ENCODE data around the gene SHFL. TPM values are rescaled to one million over a fixed set of nuclear protein-coding genes. Genes with fewer than 3 reads are reported as not detected.

SHFL gene
- total RNA-seq, 1 experiment from 2014 or later, result 17.4 TPM

DNA sequence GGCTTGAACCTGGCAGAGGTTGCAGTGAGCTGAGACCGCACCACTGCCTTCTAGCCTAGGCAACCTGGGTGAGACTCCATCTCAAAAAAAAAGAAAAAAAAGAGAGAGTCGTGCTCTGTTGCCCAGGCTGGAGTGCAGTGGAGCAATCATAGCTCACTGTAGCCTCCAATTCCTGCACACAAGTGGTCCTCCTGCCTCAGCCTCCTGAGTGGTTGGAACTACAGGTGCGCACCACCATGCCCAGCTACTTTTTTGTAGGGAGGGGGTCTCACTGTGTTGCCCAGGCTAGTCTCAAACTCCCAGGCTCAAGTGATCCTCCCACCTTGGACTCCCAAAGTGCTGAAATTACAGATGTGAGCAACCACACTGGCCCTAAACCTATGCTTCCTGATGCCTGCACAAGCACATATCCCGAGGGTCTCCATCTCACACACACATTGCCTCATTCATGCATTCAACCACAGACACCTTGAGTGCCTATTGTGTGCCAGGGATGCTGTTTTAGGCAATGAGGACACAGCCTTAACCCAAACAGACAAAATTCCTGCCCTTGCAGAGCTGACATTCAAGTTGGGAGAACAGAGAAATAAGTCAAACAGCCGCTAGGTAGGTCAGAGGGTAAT is 14.2 kb downstream of the SHFL start:
- no TSS peak for BruUV-seq (replicated peaks)
- ATAC-seq (no peak), DNase-seq (ENCODE audit: low read depth, low spot score) (no peak)
- Histone ChIP-seq H3K36me3 (ENCODE audit: control insufficient read depth, insufficient read depth, low read length) (no peaks in the 10 kb centered on the region), H3K27ac (ENCODE audit: low read length) (no peak overlapping the region), H3K4me3 (ENCODE audit: low read depth in 2 of 2, low read length in 2 of 2) (no peak overlapping the region), H3K9me3 (ENCODE audit: control insufficient read depth, insufficient read depth, low read depth, low read length) (no peaks in the 10 kb centered on the region), H3K27me3 (ENCODE audit: control insufficient read depth, insufficient read depth, low read length) (no peaks in the 10 kb centered on the region), H3K4me1 (ENCODE audit: control insufficient read depth, insufficient read depth, low read length) (no peaks in the 10 kb centered on the region)
- ChIA-PET POLR2A (interaction anchor here (0.5 to 0.6 kb wide), 2 partner anchors 8 to 9 kb away, joined by 4 to 7 read pairs; no protein-coding TSS in a partner anchor), CTCF (interaction anchor here (0.7 kb wide), 1 partner anchor 22 kb away, joined by 10 read pairs; no protein-coding TSS in a partner anchor)
- intact Hi-C loops (cut with micrococcal nuclease; ENCODE audit: unreplicated experiment), result no loop called here
- in situ Hi-C loops (cut with HindIII; ENCODE audit: low pct_unique_long_range_greater_than_20kb, low sequenced_read_pairs), result no loop called here
- TF ChIP-seq, protein P1, sequence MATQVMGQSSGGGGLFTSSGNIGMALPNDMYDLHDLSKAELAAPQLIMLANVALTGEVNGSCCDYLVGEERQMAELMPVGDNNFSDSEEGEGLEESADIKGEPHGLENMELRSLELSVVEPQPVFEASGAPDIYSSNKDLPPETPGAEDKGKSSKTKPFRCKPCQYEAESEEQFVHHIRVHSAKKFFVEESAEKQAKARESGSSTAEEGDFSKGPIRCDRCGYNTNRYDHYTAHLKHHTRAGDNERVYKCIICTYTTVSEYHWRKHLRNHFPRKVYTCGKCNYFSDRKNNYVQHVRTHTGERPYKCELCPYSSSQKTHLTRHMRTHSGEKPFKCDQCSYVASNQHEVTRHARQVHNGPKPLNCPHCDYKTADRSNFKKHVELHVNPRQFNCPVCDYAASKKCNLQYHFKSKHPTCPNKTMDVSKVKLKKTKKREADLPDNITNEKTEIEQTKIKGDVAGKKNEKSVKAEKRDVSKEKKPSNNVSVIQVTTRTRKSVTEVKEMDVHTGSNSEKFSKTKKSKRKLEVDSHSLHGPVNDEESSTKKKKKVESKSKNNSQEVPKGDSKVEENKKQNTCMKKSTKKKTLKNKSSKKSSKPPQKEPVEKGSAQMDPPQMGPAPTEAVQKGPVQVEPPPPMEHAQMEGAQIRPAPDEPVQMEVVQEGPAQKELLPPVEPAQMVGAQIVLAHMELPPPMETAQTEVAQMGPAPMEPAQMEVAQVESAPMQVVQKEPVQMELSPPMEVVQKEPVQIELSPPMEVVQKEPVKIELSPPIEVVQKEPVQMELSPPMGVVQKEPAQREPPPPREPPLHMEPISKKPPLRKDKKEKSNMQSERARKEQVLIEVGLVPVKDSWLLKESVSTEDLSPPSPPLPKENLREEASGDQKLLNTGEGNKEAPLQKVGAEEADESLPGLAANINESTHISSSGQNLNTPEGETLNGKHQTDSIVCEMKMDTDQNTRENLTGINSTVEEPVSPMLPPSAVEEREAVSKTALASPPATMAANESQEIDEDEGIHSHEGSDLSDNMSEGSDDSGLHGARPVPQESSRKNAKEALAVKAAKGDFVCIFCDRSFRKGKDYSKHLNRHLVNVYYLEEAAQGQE (IDR thresholded peaks at IDR 0.05; ENCODE audit: insufficient read depth in 1 of 2, low read depth in 2 of 2, low read length in 1 of 2), result no peak
- no peak for TF ChIP-seq POLR2AphosphoS5 (IDR thresholded peaks at IDR 0.05; ENCODE audit: low read depth, low read length)
- TF ChIP-seq, protein P2, sequence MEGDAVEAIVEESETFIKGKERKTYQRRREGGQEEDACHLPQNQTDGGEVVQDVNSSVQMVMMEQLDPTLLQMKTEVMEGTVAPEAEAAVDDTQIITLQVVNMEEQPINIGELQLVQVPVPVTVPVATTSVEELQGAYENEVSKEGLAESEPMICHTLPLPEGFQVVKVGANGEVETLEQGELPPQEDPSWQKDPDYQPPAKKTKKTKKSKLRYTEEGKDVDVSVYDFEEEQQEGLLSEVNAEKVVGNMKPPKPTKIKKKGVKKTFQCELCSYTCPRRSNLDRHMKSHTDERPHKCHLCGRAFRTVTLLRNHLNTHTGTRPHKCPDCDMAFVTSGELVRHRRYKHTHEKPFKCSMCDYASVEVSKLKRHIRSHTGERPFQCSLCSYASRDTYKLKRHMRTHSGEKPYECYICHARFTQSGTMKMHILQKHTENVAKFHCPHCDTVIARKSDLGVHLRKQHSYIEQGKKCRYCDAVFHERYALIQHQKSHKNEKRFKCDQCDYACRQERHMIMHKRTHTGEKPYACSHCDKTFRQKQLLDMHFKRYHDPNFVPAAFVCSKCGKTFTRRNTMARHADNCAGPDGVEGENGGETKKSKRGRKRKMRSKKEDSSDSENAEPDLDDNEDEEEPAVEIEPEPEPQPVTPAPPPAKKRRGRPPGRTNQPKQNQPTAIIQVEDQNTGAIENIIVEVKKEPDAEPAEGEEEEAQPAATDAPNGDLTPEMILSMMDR (IDR thresholded peaks at IDR 0.05), result no peak
- TF ChIP-seq TCF7L2 (IDR thresholded peaks at IDR 0.05; ENCODE audit: low read depth, low read length), result no peak
- TF ChIP-seq SIN3A (IDR thresholded peaks at IDR 0.05; ENCODE audit: borderline replicate concordance, insufficient read depth, low read depth, low read length), result no peak

DNA sequence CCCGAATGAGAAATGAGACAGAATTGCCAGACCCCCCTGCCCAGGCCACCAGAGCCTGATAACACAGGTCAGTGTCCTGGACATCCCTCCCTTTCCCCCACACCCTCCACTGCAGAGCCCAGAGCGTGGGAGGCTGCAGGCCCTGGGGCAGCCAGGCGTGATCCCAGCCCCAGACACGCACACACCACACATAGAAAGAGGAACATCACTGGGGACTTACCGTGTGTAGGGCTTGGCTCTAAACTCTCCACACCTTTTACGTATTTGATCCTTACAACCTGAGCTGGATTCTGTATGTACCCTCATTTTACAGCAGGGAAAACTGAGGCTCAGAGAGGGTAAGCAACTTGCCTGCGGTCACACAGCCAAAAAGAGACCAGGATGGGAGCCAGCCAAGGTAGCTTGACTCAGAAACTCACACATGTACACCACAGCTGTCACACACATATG is 16.7 kb downstream of the SHFL start:
- ATAC-seq (no peak), DNase-seq (ENCODE audit: low read depth, low spot score) (no peak)
- intact Hi-C loops (cut with micrococcal nuclease; ENCODE audit: unreplicated experiment) (no loop called here), in situ Hi-C loops (cut with HindIII; ENCODE audit: low pct_unique_long_range_greater_than_20kb, low sequenced_read_pairs) (no loop called here)
- no TSS peak for BruUV-seq (replicated peaks)
- no peak overlapping the region for H3K4me3 ChIP-seq (ENCODE audit: low read depth in 2 of 2, low read length in 2 of 2)
- ChIA-PET POLR2A (no interaction called here), CTCF (no interaction called here)
- TF ChIP-seq POLR2AphosphoS5 (IDR thresholded peaks at IDR 0.05; ENCODE audit: low read depth, low read length) (no peak), TCF7L2 (IDR thresholded peaks at IDR 0.05; ENCODE audit: low read depth, low read length) (no peak)
- peaks cover 8% of the 10 kb centered on the region for H3K36me3 ChIP-seq (ENCODE audit: control insufficient read depth, insufficient read depth, low read length)
- H3K4me1 ChIP-seq (ENCODE audit: control insufficient read depth, insufficient read depth, low read length), result no peaks in the 10 kb centered on the region
- H3K27ac ChIP-seq (ENCODE audit: low read length), result no peak overlapping the region
- no peaks in the 10 kb centered on the region for H3K27me3 ChIP-seq (ENCODE audit: control insufficient read depth, insufficient read depth, low read length)
- no peaks in the 10 kb centered on the region for H3K9me3 ChIP-seq (ENCODE audit: control insufficient read depth, insufficient read depth, low read depth, low read length)

DNA sequence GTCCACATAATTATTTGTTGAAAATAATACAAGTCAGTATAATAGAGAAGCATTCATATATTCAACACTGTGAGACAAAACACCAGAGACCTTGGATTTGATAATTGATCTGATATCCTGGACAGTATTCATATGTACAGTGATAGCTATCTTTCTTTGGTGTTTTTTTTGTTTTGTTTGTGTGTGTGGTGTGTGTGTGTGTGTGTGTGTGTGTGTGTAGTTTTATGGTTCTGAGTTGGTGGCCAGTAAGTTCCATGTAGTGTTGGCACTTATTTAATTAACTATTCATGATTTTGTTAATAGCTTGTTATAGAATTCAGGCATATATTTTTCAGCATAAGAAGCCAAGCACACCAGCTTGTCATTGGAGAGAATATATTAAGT is 18.0 kb downstream of the SHFL start:
- no peak overlapping the region for H3K27ac ChIP-seq (ENCODE audit: low read length)
- POLR2A ChIA-PET, result no interaction called here
- peaks cover 9% of the 10 kb centered on the region for H3K36me3 ChIP-seq (ENCODE audit: control insufficient read depth, insufficient read depth, low read length)
- no peaks in the 10 kb centered on the region for H3K4me1 ChIP-seq (ENCODE audit: control insufficient read depth, insufficient read depth, low read length)
- in situ Hi-C loops (cut with HindIII; ENCODE audit: low pct_unique_long_range_greater_than_20kb, low sequenced_read_pairs), result no loop called here
- CTCF ChIA-PET, result no interaction called here
- H3K4me3 ChIP-seq (ENCODE audit: low read depth in 2 of 2, low read length in 2 of 2), result no peak overlapping the region
- no TSS peak for BruUV-seq (replicated peaks)
- no peaks in the 10 kb centered on the region for H3K9me3 ChIP-seq (ENCODE audit: control insufficient read depth, insufficient read depth, low read depth, low read length)
- intact Hi-C loops (cut with micrococcal nuclease; ENCODE audit: unreplicated experiment), result no loop called here
- TF ChIP-seq TCF7L2 (IDR thresholded peaks at IDR 0.05; ENCODE audit: low read depth, low read length) (no peak), SIN3A (IDR thresholded peaks at IDR 0.05; ENCODE audit: borderline replicate concordance, insufficient read depth, low read depth, low read length) (no peak), POLR2AphosphoS5 (IDR thresholded peaks at IDR 0.05; ENCODE audit: low read depth, low read length) (no peak)
- TF ChIP-seq, protein P2 (IDR thresholded peaks at IDR 0.05), result no peak
- TF ChIP-seq, protein P1 (IDR thresholded peaks at IDR 0.05; ENCODE audit: insufficient read depth in 1 of 2, low read depth in 2 of 2, low read length in 1 of 2), result no peak
- H3K27me3 ChIP-seq (ENCODE audit: control insufficient read depth, insufficient read depth, low read length), result no peaks in the 10 kb centered on the region
- DNase-seq (ENCODE audit: low read depth, low spot score) (no peak), ATAC-seq (no peak)
